PC-3 (cell line): ENCODE data around the gene RRAS. TPM values are rescaled to one million over a fixed set of nuclear protein-coding genes. Genes with fewer than 3 reads are reported as not detected.

Source experiments
- ATAC-seq: fragments of 200-7000 bp; cut with Tn5 transposase; 2 replicates; pipeline ENCODE4 v1.9.1; 2020; ENCODE audit warnings: mild to moderate bottlenecking, moderate library complexity
- BruUV-seq: library from RNA; stranded (reverse); fragments of 400-500 nt; replicated peaks from 2 replicates; lab custom pipeline; 2021; lab: Mats Ljungman, UMichigan
- CTCF ChIA-PET: fragments of 300-600 bp; sonication (Branson Sonifier 250); formaldehyde crosslinking; loops from one replicate; lab custom pipeline; 2022; ENCODE audit warnings: antibody characterized with exemption; lab: Charles Lee
- POLR2A ChIA-PET: fragments of 300-600 bp; sonication (Branson Sonifier 250); formaldehyde crosslinking; loops from one replicate; lab custom pipeline; 2022; ENCODE audit warnings: antibody characterized with exemption; ENCODE audit not compliant: unreplicated experiment; lab: Charles Lee
- DNase-seq: peaks from one replicate; pipeline ENCODE4 v3.0.0-alpha.2; 2015
- H2AFZ ChIP-seq: fragments of 300-600 bp; sonication (generic); 2 replicates; pipeline ENCODE4 v1.6.0; 2016; ENCODE audit warnings: antibody characterized with exemption, low read length
- H3F3A ChIP-seq: fragments of 300-600 bp; sonication (generic); one replicate; pipeline ENCODE4 v1.6.0; 2017; ENCODE audit warnings: antibody characterized with exemption, low read length, control low read depth, mild to moderate bottlenecking; ENCODE audit not compliant: unreplicated experiment
- H3K27ac ChIP-seq: fragments of 300-600 bp; sonication (generic); 2 replicates; pipeline ENCODE4 v1.5.1; 2016; ENCODE audit warnings: mild to moderate bottlenecking, low read length
- H3K27me3 ChIP-seq: fragments of 300-600 bp; sonication (generic); 2 replicates; pipeline ENCODE4 v1.6.1; 2016; ENCODE audit warnings: low read length, mixed read lengths
- H3K36me3 ChIP-seq: fragments of 300-600 bp; sonication (generic); 2 replicates; pipeline ENCODE4 v1.6.1; 2016; ENCODE audit warnings: low read depth, mixed run types, low read length, mixed read lengths
- H3K4me1 ChIP-seq: fragments of 300-600 bp; sonication (generic); 2 replicates; pipeline ENCODE4 v1.5.1; 2016; ENCODE audit warnings: low read length; ENCODE audit not compliant: insufficient read depth
- H3K4me2 ChIP-seq: fragments of 300-600 bp; sonication (generic); 2 replicates; pipeline ENCODE4 v1.6.0; 2016; ENCODE audit warnings: low read length
- H3K4me3 ChIP-seq: fragments of 300-600 bp; sonication (generic); 2 replicates; pipeline ENCODE4 v1.5.1; 2016; ENCODE audit warnings: mild to moderate bottlenecking, low read length, mixed read lengths
- H3K79me2 ChIP-seq: fragments of 300-600 bp; sonication (generic); 2 replicates; pipeline ENCODE4 v1.6.1; 2017; ENCODE audit warnings: low read length, mixed read lengths
- H3K9ac ChIP-seq: fragments of 300-600 bp; sonication (generic); 2 replicates; pipeline ENCODE4 v1.6.0; 2016; ENCODE audit warnings: mild to moderate bottlenecking, low read length
- H3K9me2 ChIP-seq: fragments of 300-600 bp; sonication (generic); replicated peaks from 2 replicates; pipeline ENCODE4 v1.6.1; 2016; ENCODE audit warnings: mixed run types, low read length, mixed read lengths
- H3K9me3 ChIP-seq: fragments of 300-600 bp; sonication (generic); 2 replicates; pipeline ENCODE4 v1.6.1; 2016; ENCODE audit warnings: low read length, mixed read lengths
- H4K20me1 ChIP-seq: fragments of 300-600 bp; sonication (generic); 2 replicates; pipeline ENCODE4 v1.6.1; 2016; ENCODE audit warnings: low read length, mixed read lengths
- CTCF ChIP-seq: fragments of 300-600 bp; sonication (generic); conservative IDR thresholded peaks from 2 replicates; pipeline ENCODE4 v1.5.1; 2017; ENCODE audit warnings: antibody characterized with exemption, low read depth, mild to moderate bottlenecking, low read length
- EZH2 ChIP-seq: fragments of 300-600 bp; sonication (generic); IDR thresholded peaks from one replicate; pipeline ENCODE4 v1.6.1; 2017; ENCODE audit warnings: antibody characterized with exemption, mild to moderate bottlenecking, low read length; ENCODE audit not compliant: unreplicated experiment
- EZH2phosphoT487 ChIP-seq: fragments of 300-600 bp; sonication (generic); IDR thresholded peaks from 2 replicates; pipeline ENCODE4 v1.6.1; 2018; ENCODE audit warnings: mild to moderate bottlenecking, antibody characterized with exemption, low read length, borderline replicate concordance
- intact Hi-C: fragments of 100-400 bp; cut with micrococcal nuclease; formaldehyde crosslinking; loops from 2 replicates; pipeline ENCODE4 v1.9.0; 2023
- total RNA-seq: library from RNA; depleted of rRNA; stranded (reverse); fragments of >200 nt; gene quantifications from 2 replicates; pipeline ENCODE4 v1.2.3, GENCODE V29; 2014

RRAS gene
- total RNA-seq, 1 experiment from 2014 or later: 32.0 TPM

DNA sequence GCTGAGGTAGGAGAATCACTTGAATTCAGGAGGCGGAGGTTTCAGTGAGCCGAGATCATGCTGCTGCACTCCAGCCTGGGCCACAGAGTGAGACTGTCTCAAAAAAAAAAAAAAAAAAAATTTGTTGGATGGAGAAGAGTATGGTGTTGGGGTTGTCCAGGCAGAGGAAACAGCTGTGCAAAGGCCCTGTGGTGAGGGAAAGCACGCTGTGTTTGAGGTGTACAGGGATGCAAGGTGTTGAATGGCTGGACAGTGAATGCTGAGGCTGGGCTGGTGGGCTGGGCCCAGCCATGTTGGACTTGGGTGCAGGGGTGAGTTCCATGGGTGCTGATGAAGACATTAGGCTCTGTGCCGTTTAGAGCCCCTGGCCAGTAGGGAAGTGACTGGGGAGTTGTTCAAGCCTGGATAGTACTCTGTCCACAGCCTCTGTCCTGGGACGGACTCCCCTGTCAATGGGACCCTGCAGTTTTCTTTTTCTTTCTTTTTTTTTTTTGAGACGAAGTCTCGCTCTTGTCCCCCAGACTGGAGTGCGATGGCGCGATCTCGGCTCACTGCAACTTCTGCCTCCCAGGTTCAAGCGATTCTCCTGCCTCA is 30.3 kb downstream of the RRAS start:
- H3K4me2 ChIP-seq: no peak overlapping the region
- no peak for ATAC-seq
- H3K9me3 ChIP-seq: no peaks in the 10 kb centered on the region
- H3K9ac ChIP-seq: no peak overlapping the region
- H3F3A ChIP-seq: peaks cover 8% of the 10 kb centered on the region
- no peak for DNase-seq
- ChIA-PET POLR2A (no interaction called here), CTCF (interaction anchor here (0.7 kb wide), 1 partner anchor 195 kb away, joined by 11 read pairs; no protein-coding TSS in a partner anchor)
- TF ChIP-seq CTCF (no peak), EZH2phosphoT487 (no peak), EZH2 (no peak)
- H3K79me2 ChIP-seq: peaks cover 76% of the 10 kb centered on the region
- H3K4me1 ChIP-seq: peaks cover 24% of the 10 kb centered on the region
- H4K20me1 ChIP-seq: 0 out of 2 replicates have a peak, but pooled peaks cover 3% of the 10 kb centered on the region
- H3K36me3 ChIP-seq: peaks cover 35% of the 10 kb centered on the region
- no peaks in the 10 kb centered on the region for H3K9me2 ChIP-seq
- H3K4me3 ChIP-seq: no peak overlapping the region
- intact Hi-C loops: no loop called here
- no peak overlapping the region for H2AFZ ChIP-seq
- no peak overlapping the region for H3K27ac ChIP-seq
- no TSS peak for BruUV-seq
- H3K27me3 ChIP-seq: no peaks in the 10 kb centered on the region

- Histone ChIP-seq H3K27ac (no peak overlapping the region), H3K4me1 (no peaks in the 10 kb centered on the region), H3K27me3 (no peaks in the 10 kb centered on the region), H3K9me3 (no peaks in the 10 kb centered on the region), H3K4me3 (no peak overlapping the region), H3K9ac (no peak overlapping the region), H3K4me2 (no peak overlapping the region), H3K79me2 (peaks cover 76% of the 10 kb centered on the region), H2AFZ (no peak overlapping the region), H3K9me2 (no peaks in the 10 kb centered on the region), H3F3A (no peaks in the 10 kb centered on the region), H4K20me1 (0 out of 2 replicates have a peak, but pooled peaks cover 3% of the 10 kb centered on the region), H3K36me3 (peaks cover 53% of the 10 kb centered on the region)
- ChIA-PET CTCF (no interaction called here), POLR2A (no interaction called here)
- no peak for TF ChIP-seq EZH2phosphoT487
- no peak for TF ChIP-seq EZH2
- TF ChIP-seq CTCF: no peak
- DNase-seq (no peak), ATAC-seq (no peak)
- intact Hi-C loops: no loop called here
- no TSS peak for BruUV-seq
Measured at GRCh38 chr19:49605605-49606004, 34.3 kb downstream of the RRAS start.

DNA sequence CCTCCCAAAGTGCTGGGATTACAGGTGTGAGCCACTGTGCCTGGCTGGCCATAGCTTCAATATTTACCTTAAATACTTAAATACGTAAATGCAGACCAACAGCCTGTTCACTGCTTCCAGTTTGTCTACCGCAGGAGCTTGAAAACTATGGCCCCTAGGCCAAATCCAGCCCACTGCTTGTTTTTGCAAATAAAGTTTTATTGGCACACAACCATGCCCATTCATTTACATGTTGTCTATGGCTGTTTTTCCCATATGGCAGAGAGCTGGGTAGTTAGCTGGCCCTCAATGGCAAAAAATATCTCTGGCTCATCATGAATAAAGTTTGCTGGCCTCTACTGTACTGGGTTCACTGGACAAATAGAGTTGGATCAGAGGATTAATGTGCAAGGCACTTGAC is 37.1 kb downstream of the RRAS start:
- DNase-seq (no peak), ATAC-seq (no peak)
- no peaks in the 10 kb centered on the region for H3K9me3 ChIP-seq
- ChIA-PET CTCF (no interaction called here), POLR2A (no interaction called here)
- peaks cover 62% of the 10 kb centered on the region for H3K36me3 ChIP-seq
- no peak overlapping the region for H3K4me3 ChIP-seq
- peaks cover 72% of the 10 kb centered on the region for H3K79me2 ChIP-seq
- no peak for TF ChIP-seq EZH2phosphoT487
- TF ChIP-seq EZH2: no peak
- no peak for TF ChIP-seq CTCF
- no peak overlapping the region for H3K9ac ChIP-seq
- no peaks in the 10 kb centered on the region for H3F3A ChIP-seq
- no peaks in the 10 kb centered on the region for H3K27me3 ChIP-seq
- H2AFZ ChIP-seq: no peak overlapping the region
- H3K27ac ChIP-seq: no peak overlapping the region
- no peaks in the 10 kb centered on the region for H3K9me2 ChIP-seq
- no peaks in the 10 kb centered on the region for H3K4me1 ChIP-seq
- H4K20me1 ChIP-seq: peaks cover 9% of the 10 kb centered on the region; the same call in 1 of the 2 replicates
- H3K4me2 ChIP-seq: no peak overlapping the region
- no TSS peak for BruUV-seq
- intact Hi-C loops: no loop called here
